HepG2 (cell line): ENCODE results near the gene ISOC2. TPM values are rescaled to one million over a fixed set of nuclear protein-coding genes. Genes with fewer than 3 reads are reported as not detected.

Source experiments
- HBP1 ChIP-seq: IDR thresholded peaks from 2 replicates; pipeline ENCODE4 v1.6.1; 2016; ENCODE audit warnings: low read depth, control low read depth
- HNF1A ChIP-seq, 2 experiments: sonication (generic) in 1 of 2; formaldehyde crosslinking in 1 of 2; IDR thresholded peaks; 2 replicates each; pipeline versions ENCODE4 v1.4.0 to v1.6.1; 2016 to 2020; ENCODE audit warnings: borderline replicate concordance in 1 of 2, low read depth in 1 of 2, mild to moderate bottlenecking in 1 of 2, missing genetic modification reagents in 1 of 2
- HNF4A ChIP-seq: sonication (generic); formaldehyde crosslinking; IDR thresholded peaks from 2 replicates; pipeline ENCODE4 v1.4.0; 2020; ENCODE audit warnings: missing genetic modification reagents
- MNT ChIP-seq: fragments of 450-650 bp; IDR thresholded peaks from 2 replicates; pipeline ENCODE4 v1.6.1; 2016
- RBM22 ChIP-seq: fragments of 200-400 bp; formaldehyde crosslinking; optimal IDR thresholded peaks from 2 replicates; pipeline ENCODE3; 2017; ENCODE audit warnings: mild to moderate bottlenecking, low read length, moderate library complexity
- SNAPC2 ChIP-seq: sonication (generic); formaldehyde crosslinking; IDR thresholded peaks from 2 replicates; pipeline ENCODE4 v1.8.1; 2022; ENCODE audit warnings: mild to moderate bottlenecking, missing genetic modification reagents
- TCF12 ChIP-seq, 2 experiments: fragments of 450-650 bp in 1 of 2; sonication (generic) in 1 of 2; formaldehyde crosslinking in 1 of 2; IDR thresholded peaks; 2 replicates each; pipeline versions ENCODE4 v1.6.1 to v1.8.0; 2017 to 2022; ENCODE audit warnings: antibody characterized with exemption in 1 of 2, mild to moderate bottlenecking in 1 of 2, missing genetic modification reagents in 1 of 2, moderate library complexity in 1 of 2
- ZBTB8A ChIP-seq: sonication (generic); formaldehyde crosslinking; IDR thresholded peaks from 2 replicates; pipeline ENCODE4 v1.4.0; 2020; ENCODE audit warnings: mild to moderate bottlenecking, low read depth, missing genetic modification reagents, borderline replicate concordance
- ZEB1 ChIP-seq: IDR thresholded peaks from 2 replicates; pipeline ENCODE4 v1.6.1; 2012; ENCODE audit warnings: mild to moderate bottlenecking, low read depth, inconsistent platforms; ENCODE audit not compliant: insufficient replicate concordance
- ZNF33B ChIP-seq: sonication (generic); formaldehyde crosslinking; IDR thresholded peaks from 2 replicates; pipeline ENCODE4 v1.5.1; 2020; ENCODE audit warnings: mild to moderate bottlenecking, missing genetic modification reagents
- ZNF639 ChIP-seq: conservative IDR thresholded peaks from 2 replicates; pipeline ENCODE4 v1.6.1; 2018; ENCODE audit warnings: missing genetic modification reagents
- ZNF777 ChIP-seq: sonication (generic); formaldehyde crosslinking; IDR thresholded peaks from 2 replicates; pipeline ENCODE4 v1.4.0; 2020; ENCODE audit warnings: missing genetic modification reagents
- ZNF878 ChIP-seq: sonication (generic); formaldehyde crosslinking; IDR thresholded peaks from 2 replicates; pipeline ENCODE4 v1.8.1; 2023; ENCODE audit warnings: mild to moderate bottlenecking, missing genetic modification reagents, moderate library complexity
- polyA plus RNA-seq, 8 experiments: library from polyadenylated mRNA; depleted of rRNA in 3 of 8; stranded (reverse) in 7 of 8; unstranded in 1 of 8; fragments of >200 nt; fragmentation: Illumina TruSeq in 4 of 8; extraction: Trizol in 4 of 8; gene quantifications; 2 replicates each; pipeline versions ENCODE4 v1.2.1 to v1.2.3, GENCODE V29; 2011 to 2016; ENCODE audit warnings: low read depth in 4 of 8, missing spikeins in 1 of 8, mixed read lengths in 1 of 8; ENCODE audit not compliant: insufficient read depth in 1 of 8
- total RNA-seq, 5 experiments: library from RNA; depleted of rRNA; stranded (reverse); fragments of >200 nt; fragmentation: Illumina TruSeq; extraction: Trizol; gene quantifications; 2 replicates each; pipeline ENCODE4 v1.2.3, GENCODE V29; 2016; ENCODE audit warnings: low read depth in 1 of 5
- TF ChIP-seq, protein P1 (sequence below): sonication (generic); formaldehyde crosslinking; IDR thresholded peaks from 2 replicates; pipeline ENCODE4 v1.8.0; 2022; ENCODE audit warnings: missing genetic modification reagents, mild to moderate bottlenecking, borderline replicate concordance
- TF ChIP-seq, protein P2 (sequence below), 2 experiments: IDR thresholded peaks; 2 replicates each; pipeline ENCODE4 v1.6.1; 2011 to 2012; ENCODE audit warnings: low read length in 2 of 2, borderline replicate concordance in 1 of 2, low read depth in 1 of 2, mild to moderate bottlenecking in 1 of 2, moderate library complexity in 1 of 2

Gene ISOC2
- total and polyA plus RNA-seq, 2 of the 13 experiments (the other 11 are each of a cell fraction or from before 2014, with no cell fraction given), result 76.8 to 105 TPM

DNA sequence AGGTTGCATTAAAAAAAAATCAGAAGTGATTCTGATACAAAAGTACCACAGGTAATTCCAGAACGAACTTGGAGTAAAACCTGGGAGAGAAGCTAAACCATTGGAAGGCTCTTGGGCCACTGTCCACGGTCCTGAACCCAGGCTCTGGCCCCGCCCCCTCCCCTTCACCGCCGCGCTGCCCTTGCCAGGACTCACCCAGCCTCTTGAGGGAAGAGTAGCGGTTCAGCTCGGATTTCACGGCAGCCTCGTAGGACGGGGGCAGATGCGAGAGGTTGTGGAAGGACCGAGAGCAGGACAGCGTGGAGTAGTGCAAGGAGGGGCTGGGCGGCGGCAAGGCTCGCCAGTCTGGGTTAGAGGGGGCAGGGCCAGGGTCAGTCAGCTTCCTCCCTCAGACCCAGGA, 24.0 kb downstream of the ISOC2 start (continued):
- TF ChIP-seq, protein P1, sequence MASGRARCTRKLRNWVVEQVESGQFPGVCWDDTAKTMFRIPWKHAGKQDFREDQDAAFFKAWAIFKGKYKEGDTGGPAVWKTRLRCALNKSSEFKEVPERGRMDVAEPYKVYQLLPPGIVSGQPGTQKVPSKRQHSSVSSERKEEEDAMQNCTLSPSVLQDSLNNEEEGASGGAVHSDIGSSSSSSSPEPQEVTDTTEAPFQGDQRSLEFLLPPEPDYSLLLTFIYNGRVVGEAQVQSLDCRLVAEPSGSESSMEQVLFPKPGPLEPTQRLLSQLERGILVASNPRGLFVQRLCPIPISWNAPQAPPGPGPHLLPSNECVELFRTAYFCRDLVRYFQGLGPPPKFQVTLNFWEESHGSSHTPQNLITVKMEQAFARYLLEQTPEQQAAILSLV (CRISPR knock-in tag), result no peak
- no peak for TF ChIP-seq RBM22
- TF ChIP-seq, protein P2, sequence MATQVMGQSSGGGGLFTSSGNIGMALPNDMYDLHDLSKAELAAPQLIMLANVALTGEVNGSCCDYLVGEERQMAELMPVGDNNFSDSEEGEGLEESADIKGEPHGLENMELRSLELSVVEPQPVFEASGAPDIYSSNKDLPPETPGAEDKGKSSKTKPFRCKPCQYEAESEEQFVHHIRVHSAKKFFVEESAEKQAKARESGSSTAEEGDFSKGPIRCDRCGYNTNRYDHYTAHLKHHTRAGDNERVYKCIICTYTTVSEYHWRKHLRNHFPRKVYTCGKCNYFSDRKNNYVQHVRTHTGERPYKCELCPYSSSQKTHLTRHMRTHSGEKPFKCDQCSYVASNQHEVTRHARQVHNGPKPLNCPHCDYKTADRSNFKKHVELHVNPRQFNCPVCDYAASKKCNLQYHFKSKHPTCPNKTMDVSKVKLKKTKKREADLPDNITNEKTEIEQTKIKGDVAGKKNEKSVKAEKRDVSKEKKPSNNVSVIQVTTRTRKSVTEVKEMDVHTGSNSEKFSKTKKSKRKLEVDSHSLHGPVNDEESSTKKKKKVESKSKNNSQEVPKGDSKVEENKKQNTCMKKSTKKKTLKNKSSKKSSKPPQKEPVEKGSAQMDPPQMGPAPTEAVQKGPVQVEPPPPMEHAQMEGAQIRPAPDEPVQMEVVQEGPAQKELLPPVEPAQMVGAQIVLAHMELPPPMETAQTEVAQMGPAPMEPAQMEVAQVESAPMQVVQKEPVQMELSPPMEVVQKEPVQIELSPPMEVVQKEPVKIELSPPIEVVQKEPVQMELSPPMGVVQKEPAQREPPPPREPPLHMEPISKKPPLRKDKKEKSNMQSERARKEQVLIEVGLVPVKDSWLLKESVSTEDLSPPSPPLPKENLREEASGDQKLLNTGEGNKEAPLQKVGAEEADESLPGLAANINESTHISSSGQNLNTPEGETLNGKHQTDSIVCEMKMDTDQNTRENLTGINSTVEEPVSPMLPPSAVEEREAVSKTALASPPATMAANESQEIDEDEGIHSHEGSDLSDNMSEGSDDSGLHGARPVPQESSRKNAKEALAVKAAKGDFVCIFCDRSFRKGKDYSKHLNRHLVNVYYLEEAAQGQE (IDR thresholded peaks at IDR 0.05; ENCODE audit: borderline replicate concordance in 1 of 2, low read depth in 1 of 2, low read length in 2 of 2), result peak in 1 of 2 experiments; percentile 99
- TF ChIP-seq ZNF33B (CRISPR knock-in tag), result no peak
- TF ChIP-seq HNF4A (CRISPR knock-in tag), result no peak
- TF ChIP-seq ZBTB8A (CRISPR knock-in tag), result no peak
- TF ChIP-seq ZNF878, result peak; percentile 32; the same call in 1 of the 2 replicates
- TF ChIP-seq ZNF639 (CRISPR knock-in tag), result 0 out of 2 replicates have a peak, but pooled peaks have one; percentile 52
- TF ChIP-seq ZEB1, result no peak
- TF ChIP-seq HNF1A (IDR thresholded peaks at IDR 0.05; ENCODE audit: low read depth), result no peak
- no peak for TF ChIP-seq HNF1A (CRISPR knock-in tag; IDR thresholded peaks at IDR 0.05; ENCODE audit: borderline replicate concordance)
- TF ChIP-seq SNAPC2 (CRISPR knock-in tag), result no peak
- TF ChIP-seq MNT, result no peak
- TF ChIP-seq TCF12 (IDR thresholded peaks at IDR 0.05), result no peak
- TF ChIP-seq TCF12 (CRISPR knock-in tag; IDR thresholded peaks at IDR 0.05), result no peak
- TF ChIP-seq HBP1, result peak; percentile 83; the same call in 1 of the 2 replicates
- no peak for TF ChIP-seq ZNF777 (CRISPR knock-in tag)
